DOHH2 (cell line): ENCODE results near the gene ARHGAP20.

ENCODE experiments used
- CTCF ChIP-seq: fragments of 200-600 bp; sonication (generic); IDR thresholded peaks from one replicate; pipeline ENCODE4 v1.5.1; 2014; ENCODE audit warnings: antibody characterized with exemption, mild to moderate bottlenecking, low read depth, low read length; ENCODE audit not compliant: poor library complexity, severe bottlenecking
- EZH2phosphoT487 ChIP-seq: fragments of 200-600 bp; sonication (generic); IDR thresholded peaks from 2 replicates; pipeline ENCODE4 v1.6.1; 2017; ENCODE audit warnings: borderline replicate concordance, mild to moderate bottlenecking, antibody characterized with exemption, low read length, moderate library complexity, mixed read lengths

GRCh38 chr11:110689306-110689705 lies 22.9 kb downstream of the ARHGAP20 start:
- no peak for TF ChIP-seq CTCF
- TF ChIP-seq EZH2phosphoT487, result no peak
